HUES48 (cell line): ENCODE data around the gene CNIH4.
"Not testable (repeated sequence)": the region's sequence is repeated elsewhere in the genome, so short reads cannot be mapped to it uniquely, and the experiment has no call there.

ENCODE experiments used
- H3K27ac ChIP-seq: one replicate; pipeline ENCODE4 v1.7.0; 2013; ENCODE audit warnings: low read depth, low read length, inconsistent platforms
- H3K27me3 ChIP-seq: 2 replicates; pipeline ENCODE4 v1.6.1; 2013; ENCODE audit warnings: mild to moderate bottlenecking, low read length; ENCODE audit not compliant: control insufficient read depth, insufficient read depth
- H3K36me3 ChIP-seq: 2 replicates; pipeline ENCODE4 v1.6.1; 2013; ENCODE audit warnings: low read length; ENCODE audit not compliant: control insufficient read depth, insufficient read depth
- H3K4me1 ChIP-seq: 2 replicates; pipeline ENCODE4 v1.6.1; 2013; ENCODE audit warnings: mild to moderate bottlenecking, low read length; ENCODE audit not compliant: control insufficient read depth, insufficient read depth
- H3K4me3 ChIP-seq: 2 replicates; pipeline ENCODE4 v1.5.1; 2013; ENCODE audit warnings: mild to moderate bottlenecking, low read depth, low read length
- H3K9ac ChIP-seq: 2 replicates; pipeline ENCODE4 v1.6.1; 2013; ENCODE audit warnings: mild to moderate bottlenecking, low read depth, low read length, moderate library complexity
- H3K9me3 ChIP-seq: 2 replicates; pipeline ENCODE4 v1.6.1; 2013; ENCODE audit warnings: low read length; ENCODE audit not compliant: control insufficient read depth, insufficient read depth

CNIH4 gene

GRCh38 chr1:224404916-224405603 lies 48.4 kb downstream of the CNIH4 start:
- no peaks in the 10 kb centered on the region for H3K27me3 ChIP-seq
- H3K4me1 ChIP-seq: no peaks in the 10 kb centered on the region; the same call in 1 of the 2 replicates
- no peaks in the 10 kb centered on the region for H3K9me3 ChIP-seq
- no peak overlapping the region for H3K27ac ChIP-seq
- H3K4me3 ChIP-seq: no peak overlapping the region
- peaks cover 89% of the 10 kb centered on the region for H3K36me3 ChIP-seq
- H3K9ac ChIP-seq: no peak overlapping the region

DNA sequence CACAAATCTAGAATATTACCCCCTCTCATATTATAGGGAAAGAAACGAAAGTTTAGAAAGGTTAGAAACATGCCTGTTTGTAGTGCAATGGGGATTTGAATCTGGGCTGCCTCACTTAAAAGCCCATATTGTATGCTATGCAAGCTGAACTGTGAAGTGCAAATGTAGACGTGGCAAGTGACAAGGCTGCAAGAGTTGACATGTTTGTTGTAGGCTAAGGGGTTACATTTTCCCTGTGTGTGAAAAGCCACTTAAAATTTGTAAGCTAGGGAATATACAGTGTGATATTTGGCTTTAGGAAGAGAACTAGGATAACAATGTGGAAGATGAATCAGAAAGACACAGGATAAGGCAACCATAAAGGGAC lies 48.9 kb downstream of the CNIH4 start:
- no peak overlapping the region for H3K9ac ChIP-seq
- no peak overlapping the region for H3K4me3 ChIP-seq
- no peaks in the 10 kb centered on the region for H3K9me3 ChIP-seq
- H3K36me3 ChIP-seq: peaks cover 90% of the 10 kb centered on the region
- no peaks in the 10 kb centered on the region; the same call in 1 of the 2 replicates for H3K4me1 ChIP-seq
- H3K27ac ChIP-seq: no peak overlapping the region
- H3K27me3 ChIP-seq: no peaks in the 10 kb centered on the region

GRCh38 chr1:224406216-224406615 lies 49.5 kb downstream of the CNIH4 start:
- H3K9ac ChIP-seq: no peak overlapping the region
- peaks cover 90% of the 10 kb centered on the region for H3K36me3 ChIP-seq
- H3K27me3 ChIP-seq: no peaks in the 10 kb centered on the region
- H3K27ac ChIP-seq: no peak overlapping the region
- H3K9me3 ChIP-seq: no peaks in the 10 kb centered on the region
- no peaks in the 10 kb centered on the region; the same call in 1 of the 2 replicates for H3K4me1 ChIP-seq
- H3K4me3 ChIP-seq: no peak overlapping the region

- Histone ChIP-seq H3K9me3 (no peaks in the 10 kb centered on the region), H3K4me3 (no peak overlapping the region), H3K36me3 (peaks cover 91% of the 10 kb centered on the region), H3K27me3 (no peaks in the 10 kb centered on the region), H3K27ac (no peak overlapping the region), H3K4me1 (no peaks in the 10 kb centered on the region; the same call in 1 of the 2 replicates), H3K9ac (no peak overlapping the region)
Observed at GRCh38 chr1:224407571-224408293, 51.1 kb downstream of the CNIH4 start.

DNA sequence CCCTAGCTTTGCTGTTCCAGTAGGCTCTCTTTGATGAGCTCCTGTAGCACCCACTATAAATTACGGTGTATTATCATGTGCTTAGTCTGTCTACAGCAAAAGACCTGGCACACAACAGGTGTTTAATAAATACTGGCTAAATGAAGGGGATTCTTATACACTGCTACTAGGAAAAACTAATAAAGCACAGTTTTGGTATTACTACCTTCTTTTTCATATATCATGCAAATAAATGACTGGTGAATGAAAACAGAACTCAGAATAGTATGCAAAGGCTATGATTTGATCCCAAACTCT lies 51.6 kb downstream of the CNIH4 start:
- H3K4me3 ChIP-seq: no peak overlapping the region
- H3K9me3 ChIP-seq: no peaks in the 10 kb centered on the region
- H3K27me3 ChIP-seq: no peaks in the 10 kb centered on the region
- H3K27ac ChIP-seq: peak overlapping the region; percentile 32
- no peak overlapping the region for H3K9ac ChIP-seq
- peaks cover 91% of the 10 kb centered on the region for H3K36me3 ChIP-seq
- no peaks in the 10 kb centered on the region; the same call in 1 of the 2 replicates for H3K4me1 ChIP-seq

GRCh38 chr1:224411766-224412165 lies 55.1 kb downstream of the CNIH4 start:
- Histone ChIP-seq H3K36me3 (peaks cover 84% of the 10 kb centered on the region), H3K4me1 (no peaks in the 10 kb centered on the region; the same call in 1 of the 2 replicates), H3K9ac (no peak overlapping the region), H3K27ac (no peak overlapping the region), H3K9me3 (no peaks in the 10 kb centered on the region), H3K27me3 (no peaks in the 10 kb centered on the region), H3K4me3 (no peak overlapping the region)

GRCh38 chr1:224420106-224420505 lies 63.4 kb downstream of the CNIH4 start:
- no peak overlapping the region for H3K9ac ChIP-seq
- H3K4me1 ChIP-seq: no peaks in the 10 kb centered on the region
- no peaks in the 10 kb centered on the region for H3K27me3 ChIP-seq
- H3K27ac ChIP-seq: no peak overlapping the region
- no peaks in the 10 kb centered on the region for H3K9me3 ChIP-seq
- no peak overlapping the region for H3K4me3 ChIP-seq
- peaks cover 98% of the 10 kb centered on the region for H3K36me3 ChIP-seq

DNA sequence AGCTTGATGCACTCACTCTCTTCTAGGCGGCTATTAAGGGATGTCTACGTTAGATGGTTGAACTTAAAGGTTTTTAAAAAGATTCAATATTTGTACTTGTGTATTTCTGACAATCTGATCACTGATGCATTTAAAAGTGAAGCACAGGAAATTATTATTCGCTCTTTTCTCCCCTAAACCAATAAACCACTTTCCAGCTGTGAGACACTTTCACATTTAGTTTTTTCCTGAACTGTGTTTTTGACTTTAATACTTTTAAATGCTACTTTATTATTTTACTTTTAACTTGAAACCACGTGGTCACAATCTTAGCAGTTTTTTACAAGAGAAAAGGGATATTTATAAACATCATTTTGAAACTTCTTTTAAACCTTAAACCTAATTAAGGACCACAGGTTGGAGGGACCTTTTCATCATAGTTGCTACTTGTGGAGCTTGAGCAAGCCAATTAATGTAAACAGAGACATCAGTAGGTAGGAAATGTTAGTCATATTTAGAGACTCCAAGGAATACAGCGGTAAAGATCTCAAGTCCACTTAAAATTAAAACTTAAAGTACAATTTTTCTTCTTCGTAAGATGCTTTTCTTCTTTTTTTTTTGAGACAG lies 68.7 kb downstream of the CNIH4 start:
- no peak overlapping the region for H3K27ac ChIP-seq

GRCh38 chr1:224426869-224427268 lies 70.2 kb downstream of the CNIH4 start:
- not testable (repeated sequence) for H3K9me3 ChIP-seq, H3K27ac ChIP-seq, H3K4me3 ChIP-seq, H3K9ac ChIP-seq, H3K27me3 ChIP-seq
- peaks cover 12% of the 10 kb centered on the region for H3K4me1 ChIP-seq
- H3K36me3 ChIP-seq: peaks cover 89% of the 10 kb centered on the region

More for the DNA sequence above, 68.7 kb downstream of the CNIH4 start:
- no peak overlapping the region for H3K4me3 ChIP-seq
- H3K27me3 ChIP-seq: no peaks in the 10 kb centered on the region
- H3K9me3 ChIP-seq: no peaks in the 10 kb centered on the region
- no peak overlapping the region for H3K9ac ChIP-seq
- H3K4me1 ChIP-seq: no peaks in the 10 kb centered on the region
- peaks cover 89% of the 10 kb centered on the region for H3K36me3 ChIP-seq

DNA sequence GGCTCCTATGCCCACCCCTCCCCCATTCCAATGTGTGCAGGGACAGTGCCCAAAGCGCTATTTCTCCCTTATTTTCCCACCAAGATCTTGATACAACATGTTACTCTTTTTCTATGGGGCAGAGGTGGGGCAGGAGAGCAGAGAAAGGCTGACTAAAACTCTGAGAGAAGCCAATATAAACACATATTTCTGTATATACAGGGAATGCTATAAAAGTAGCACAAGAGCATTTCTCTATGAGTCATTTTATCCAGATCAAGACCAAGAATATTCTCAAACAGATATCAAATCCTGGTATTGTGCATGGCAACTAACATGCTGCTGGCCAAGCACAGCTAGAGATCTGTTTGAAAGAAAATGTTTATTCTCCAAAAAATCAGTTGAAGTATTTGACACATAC lies 70.7 kb downstream of the CNIH4 start:
- Histone ChIP-seq H3K27me3 (no peaks in the 10 kb centered on the region), H3K9me3 (no peaks in the 10 kb centered on the region), H3K36me3 (peaks cover 89% of the 10 kb centered on the region), H3K9ac (no peak overlapping the region), H3K27ac (no peak overlapping the region), H3K4me1 (peaks cover 16% of the 10 kb centered on the region), H3K4me3 (no peak overlapping the region)

GRCh38 chr1:224428713-224429112 lies 72.0 kb downstream of the CNIH4 start:
- H3K4me1 ChIP-seq: peaks cover 21% of the 10 kb centered on the region
- peaks cover 77% of the 10 kb centered on the region for H3K36me3 ChIP-seq

More at GRCh38 chr1:224428713-224429112, 72.0 kb downstream of the CNIH4 start:
- H3K27ac ChIP-seq, H3K9ac ChIP-seq, H3K9me3 ChIP-seq, H3K4me3 ChIP-seq, H3K27me3 ChIP-seq: not testable (repeated sequence)
